GM21786 (cell line): ENCODE measurements around the gene NRARP.

Experiments used
- ATAC-seq: cut with Tn5 transposase; IDR thresholded peaks from one replicate; pipeline ENCODE4 v1.9.1; 2021; ENCODE audit not compliant: unreplicated experiment

NRARP gene

DNA sequence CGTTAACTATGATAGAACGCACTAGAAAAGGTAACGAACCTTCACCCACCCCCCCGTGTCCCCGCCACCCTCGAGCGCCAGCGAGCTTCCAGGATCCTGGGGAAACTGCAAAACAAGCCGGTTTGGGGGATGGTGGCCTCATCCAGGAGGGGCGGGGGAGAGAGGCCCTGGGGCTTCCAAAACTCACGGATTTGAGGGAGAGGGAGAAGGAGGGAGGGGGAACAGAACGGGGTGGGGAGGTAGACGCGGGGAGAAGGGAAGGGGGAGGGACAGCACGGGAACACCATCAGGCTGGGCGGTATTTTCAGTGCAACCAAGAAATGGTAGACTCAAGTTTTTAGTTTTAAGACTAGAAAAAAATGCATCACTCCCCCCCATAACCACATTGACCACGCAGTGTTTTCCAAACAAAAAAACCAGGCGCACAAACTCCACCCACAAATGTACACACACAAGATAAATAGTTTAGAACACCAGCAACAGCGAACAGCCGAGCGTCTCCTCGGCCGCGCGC, 1.4 kb downstream of the NRARP start:
- no peak for ATAC-seq

DNA sequence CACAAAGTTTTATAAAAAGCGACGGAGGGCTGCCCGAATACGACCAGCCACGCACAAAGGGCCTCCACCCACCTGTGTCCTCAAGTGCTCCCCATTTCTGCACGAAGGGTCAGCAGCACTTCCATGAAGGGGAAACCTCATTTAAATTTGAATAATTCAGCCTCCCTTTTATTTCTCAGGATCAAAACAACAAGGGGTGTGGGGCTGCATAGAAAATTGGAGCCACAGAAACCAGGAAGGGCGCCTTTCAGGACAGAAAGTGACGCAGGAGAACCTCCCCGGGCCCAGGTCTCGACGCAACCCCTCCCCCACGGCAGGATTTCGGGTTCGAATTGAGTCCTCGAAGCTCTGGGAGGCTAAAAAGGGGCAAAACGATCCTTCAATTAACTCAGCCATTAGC, 2.1 kb downstream of the NRARP start:
- no peak for ATAC-seq

DNA sequence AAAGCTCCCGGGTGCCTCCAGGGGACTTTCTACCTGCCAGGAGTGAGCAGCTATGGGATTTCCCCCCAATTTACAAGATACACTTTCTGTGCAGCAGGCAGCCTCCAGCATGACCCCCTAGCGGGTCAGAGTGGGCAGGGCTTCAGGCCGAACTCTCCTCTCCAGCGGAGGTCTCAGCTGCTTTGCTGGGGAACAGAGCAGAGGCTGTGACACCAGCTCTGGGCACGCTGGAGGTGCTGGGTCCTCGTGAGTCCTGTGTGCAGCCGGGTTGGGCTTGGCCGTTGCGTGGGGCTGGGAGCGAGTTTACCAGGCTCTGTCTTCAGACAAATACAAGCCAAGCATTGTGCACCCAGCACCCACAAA, 2.9 kb downstream of the NRARP start:
- no peak for ATAC-seq

DNA sequence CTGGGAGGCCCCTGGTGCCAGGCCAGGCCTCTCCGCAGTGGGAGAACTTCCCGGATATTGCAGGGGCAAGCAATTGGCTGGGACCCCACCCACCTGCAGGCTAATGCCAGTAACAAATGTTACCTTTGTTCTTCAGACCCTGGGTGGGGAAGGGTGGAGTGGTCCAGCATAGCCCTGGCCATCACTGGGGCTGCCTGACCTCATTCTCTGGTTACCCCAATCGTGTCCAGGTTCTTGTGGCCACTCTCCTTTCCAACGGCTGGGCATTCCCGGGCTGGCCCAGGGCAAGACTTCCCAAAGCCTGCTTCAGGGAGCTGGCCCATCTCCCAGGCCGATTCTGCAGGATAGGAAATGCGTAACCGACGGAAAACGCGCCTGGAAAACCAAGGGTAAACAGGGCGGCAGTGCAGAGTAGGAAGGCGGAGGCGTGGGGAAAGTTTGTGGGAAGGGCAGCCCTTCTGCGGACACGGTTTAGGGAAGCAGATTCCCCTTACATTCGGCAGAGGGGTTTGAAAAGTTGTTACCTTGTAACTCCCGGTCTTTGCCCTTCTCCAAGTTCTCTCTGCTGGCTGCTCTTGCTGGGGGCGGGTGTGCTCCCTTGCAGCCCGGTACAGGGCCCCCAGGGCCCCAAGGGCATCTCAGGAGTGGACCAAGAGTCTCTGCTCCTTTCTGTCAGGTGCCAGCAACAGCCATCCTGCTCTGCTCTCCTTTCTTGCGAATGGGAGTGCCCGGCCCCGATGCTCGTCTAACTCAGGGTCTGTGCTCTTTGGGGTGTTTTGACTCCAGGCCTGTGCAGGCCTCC, 3.5 kb downstream of the NRARP start:
- no peak for ATAC-seq

DNA sequence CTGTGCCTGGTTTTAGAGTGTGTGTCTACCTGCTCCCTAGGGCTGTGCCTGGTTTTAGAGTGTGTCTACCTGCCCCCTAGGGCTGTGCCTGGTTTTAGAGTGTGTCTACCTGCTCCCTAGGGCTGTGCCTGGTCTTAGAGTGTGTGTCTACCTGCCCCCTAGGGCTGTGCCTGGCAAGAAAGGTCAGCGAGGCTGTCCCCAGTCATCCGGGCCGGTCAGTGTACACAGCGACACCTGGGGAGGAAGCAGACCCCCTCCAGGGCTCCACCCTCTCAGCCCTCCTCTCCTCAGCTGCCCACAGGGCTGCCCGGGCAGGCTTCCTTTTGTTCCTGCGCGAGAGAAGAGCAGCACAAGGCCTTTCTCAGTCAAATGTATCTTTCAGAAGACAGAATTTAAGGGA, 4.1 kb downstream of the NRARP start:
- no peak for ATAC-seq

DNA sequence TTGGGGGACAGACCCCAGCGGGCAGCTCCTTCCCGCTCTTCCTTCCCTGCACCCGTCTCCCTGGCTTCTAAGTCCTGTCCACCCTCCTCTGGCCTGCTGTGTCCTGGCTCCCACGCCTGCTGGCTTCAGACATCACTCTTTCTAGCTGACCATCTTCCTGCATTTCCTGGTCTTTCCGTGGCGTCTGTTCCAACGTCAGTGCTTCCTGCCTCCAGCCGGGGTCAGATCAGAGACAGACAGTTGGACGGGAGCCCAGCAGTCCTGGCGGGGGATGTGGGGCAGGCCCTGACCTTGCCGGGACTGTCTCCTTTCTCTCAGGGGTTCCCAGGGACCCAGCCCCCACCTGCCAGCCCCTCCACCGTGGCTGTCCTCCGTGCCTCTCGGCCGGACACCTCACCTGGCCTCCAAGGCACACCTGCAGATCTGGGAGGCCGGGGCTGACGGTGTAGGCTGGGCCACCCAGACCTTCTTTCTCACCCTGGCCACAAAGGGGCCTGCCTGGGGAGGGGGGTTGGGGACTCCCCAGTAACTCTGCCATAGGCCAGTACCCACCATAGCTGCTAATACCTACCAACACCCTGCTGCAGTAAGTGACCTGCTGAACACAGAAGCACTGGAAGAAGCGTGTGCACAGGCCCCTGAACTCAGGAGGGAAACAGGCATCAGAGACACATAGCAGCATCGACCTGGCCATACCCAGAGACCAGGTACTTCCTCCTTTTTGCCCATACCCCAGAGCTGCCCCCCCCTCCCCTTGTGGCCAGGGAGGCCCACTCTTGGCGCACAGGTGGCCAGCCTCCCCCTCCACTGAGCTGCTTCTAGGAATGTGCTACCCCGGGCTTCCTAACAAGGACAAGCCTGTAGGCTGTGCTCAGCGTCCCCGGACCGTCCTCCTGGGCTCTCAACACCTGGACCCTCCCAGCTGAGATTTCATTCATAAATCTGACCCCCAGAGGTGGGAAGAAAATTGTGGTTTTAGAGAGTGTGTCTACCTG, 5.1 kb downstream of the NRARP start:
- no peak for ATAC-seq

DNA sequence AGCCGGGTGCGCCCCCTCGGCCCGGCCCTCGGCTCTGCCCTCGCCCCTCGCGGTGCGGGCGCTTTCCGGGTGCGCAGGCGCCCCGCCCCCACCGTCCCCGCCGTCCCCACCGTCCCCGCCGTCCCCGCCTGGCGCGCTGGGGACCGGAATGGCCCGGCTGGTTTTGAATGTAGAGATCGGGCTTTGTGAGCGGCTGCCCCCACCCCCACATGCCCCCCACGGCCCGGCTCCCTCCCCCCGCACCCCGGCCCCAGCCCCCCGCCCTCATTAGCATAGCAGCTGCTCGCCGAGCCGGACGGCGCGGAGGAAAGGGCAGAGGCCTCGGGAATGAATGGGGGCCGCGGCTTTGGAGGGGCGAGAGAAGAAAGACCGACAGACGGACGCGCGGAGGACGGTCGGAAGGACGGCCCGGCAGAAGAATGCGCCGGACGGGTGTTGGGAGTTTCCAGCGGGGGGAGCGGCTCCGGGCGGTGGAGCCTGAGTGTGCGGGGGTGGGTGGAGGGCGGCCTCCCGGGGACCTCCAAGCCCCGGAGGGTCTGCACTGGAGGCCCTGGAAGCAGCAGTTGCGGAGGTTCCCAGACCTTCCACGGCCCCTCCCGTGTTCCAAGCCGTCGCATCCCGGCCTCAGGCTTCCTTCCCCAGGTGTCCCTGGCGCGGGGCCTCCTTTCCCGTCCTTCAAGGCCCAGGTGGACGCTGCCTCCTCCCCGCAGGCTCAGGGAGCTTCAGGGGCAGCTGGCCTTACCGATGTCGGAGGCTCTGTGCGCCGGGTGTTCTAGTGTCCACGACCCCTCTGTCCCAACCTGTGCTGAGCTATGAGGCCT, 6.0 kb downstream of the NRARP start:
- ATAC-seq: no peak

DNA sequence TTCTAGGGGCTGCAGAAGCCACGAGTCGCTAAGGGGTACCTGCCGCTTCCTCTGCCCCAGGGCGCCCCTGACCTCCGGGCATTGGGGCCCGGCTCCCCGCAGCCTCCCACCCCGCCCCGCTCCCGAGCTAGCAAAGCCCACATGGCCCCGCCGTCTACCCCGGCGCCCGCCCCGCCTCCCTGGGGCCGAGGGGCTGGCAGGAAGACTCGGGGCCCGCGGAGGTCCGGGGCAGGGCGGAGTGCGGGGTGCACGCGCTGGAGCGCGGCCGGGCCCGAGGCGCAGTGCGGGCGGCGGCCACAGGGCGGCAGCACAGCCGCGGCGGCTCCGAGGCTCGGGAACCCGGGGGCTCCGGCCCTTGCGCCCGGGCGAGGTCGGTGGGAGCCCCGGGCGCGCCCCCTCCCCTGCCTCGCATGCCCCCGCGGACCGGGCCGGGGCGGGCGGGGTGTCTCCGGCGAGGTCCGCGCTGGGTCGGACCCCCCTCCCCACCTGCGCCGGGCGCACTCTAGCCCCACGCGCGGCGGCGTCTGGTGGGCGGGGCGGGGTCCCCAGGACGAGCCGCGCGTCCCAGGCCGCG, 6.7 kb downstream of the NRARP start:
- no peak for ATAC-seq

DNA sequence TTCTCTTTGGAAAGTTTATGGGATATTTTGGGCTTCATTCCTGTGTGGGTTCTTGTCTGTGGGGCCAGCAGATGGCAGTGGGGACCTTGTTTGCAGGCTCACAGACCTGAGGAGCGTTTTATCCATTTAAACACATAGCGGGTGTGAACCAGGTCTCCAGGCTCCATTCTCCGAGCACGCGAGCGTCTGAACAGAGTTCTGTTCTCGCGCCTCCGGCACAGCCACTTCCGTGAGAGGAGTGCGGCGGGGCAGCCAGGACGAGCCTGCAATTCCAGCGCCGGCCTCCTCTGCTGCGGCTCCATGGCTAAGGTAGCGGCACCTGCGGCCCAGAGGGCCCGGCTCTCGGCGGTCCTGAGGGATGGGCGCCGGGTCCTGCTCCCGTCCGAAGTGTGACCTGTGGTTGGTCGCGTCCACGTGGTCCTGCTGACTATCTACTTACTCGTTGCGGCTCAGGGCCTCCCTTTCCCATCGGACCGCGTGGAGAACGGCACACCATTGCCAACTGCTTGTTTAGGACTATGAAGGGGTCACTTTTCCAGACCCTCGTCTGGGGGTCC, 7.3 kb downstream of the NRARP start:
- ATAC-seq: no peak

DNA sequence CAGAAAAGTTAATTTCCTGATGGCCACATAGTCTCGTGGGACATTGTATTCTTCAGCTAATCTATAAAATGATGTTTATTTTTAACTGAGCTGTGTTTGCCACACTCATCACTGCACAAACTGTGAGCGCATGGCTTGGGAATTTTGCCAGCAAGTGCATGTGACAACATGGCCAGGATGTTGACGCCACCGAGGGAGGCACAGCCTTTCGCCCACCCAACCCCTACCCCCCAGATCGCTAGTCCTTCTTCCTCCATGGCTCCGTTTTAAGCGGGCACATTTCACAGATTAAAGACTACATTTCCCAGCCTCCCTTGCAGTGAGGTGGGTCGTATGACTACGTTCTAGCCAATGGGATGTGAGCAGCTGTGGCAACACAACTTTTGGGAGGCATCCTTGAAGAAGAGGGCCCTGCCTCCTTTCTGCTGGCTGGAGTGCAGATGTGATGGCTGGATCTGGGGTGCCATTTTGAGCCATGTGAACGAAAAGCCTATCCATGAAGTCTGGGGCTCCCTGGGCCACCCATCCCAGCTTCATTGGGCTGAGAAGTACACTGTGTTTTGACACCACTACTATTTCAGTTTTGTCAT, 7.9 kb downstream of the NRARP start:
- no peak for ATAC-seq

DNA sequence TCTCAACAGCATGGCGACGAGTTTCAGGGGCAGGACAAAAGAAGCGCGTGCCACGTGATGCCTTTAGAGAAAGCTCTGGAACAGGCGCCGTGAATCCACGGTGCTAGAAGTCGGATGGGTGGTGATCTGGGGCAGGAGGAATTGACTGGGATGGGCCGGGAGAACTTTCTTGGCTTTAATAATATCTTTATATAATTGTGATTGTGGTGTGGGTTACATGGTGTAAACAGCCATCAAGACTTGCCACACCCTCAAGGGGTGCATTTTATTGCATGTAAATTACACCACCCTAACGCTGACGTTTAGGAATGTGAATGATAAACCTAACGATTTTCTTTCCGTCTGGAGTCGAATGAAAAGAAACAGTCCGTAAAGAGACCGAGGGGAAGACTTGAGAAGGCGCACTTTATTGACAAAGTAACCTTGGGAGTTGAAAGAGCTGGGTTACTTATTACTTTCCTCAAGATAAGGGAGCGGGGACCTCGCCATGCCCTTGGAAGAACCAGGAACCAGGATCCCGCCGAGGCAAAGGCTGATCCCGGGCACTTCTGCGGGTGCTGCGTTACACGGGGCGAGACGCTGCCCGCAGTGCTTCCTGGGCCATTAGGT, 8.5 kb downstream of the NRARP start:
- no peak for ATAC-seq

DNA sequence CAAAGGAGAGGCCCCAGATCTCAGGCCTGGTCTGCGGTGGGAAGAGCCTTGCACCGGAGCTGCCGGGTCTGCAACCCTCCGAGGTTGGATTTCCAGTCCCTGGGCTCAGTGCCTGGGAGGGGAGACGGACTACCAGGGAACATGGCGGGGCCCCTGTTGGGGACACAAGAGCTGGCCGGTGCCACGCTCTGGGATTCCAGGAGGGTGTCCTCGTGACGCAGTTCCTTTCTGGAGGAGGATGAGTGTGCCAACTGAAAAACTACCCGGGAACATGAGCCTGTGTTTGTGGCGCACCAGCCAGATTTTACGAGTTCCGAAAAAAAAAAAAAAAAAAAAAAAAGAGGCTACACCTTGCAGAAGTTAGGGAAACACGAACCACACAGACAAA, 9.0 kb downstream of the NRARP start:
- ATAC-seq: no peak

DNA sequence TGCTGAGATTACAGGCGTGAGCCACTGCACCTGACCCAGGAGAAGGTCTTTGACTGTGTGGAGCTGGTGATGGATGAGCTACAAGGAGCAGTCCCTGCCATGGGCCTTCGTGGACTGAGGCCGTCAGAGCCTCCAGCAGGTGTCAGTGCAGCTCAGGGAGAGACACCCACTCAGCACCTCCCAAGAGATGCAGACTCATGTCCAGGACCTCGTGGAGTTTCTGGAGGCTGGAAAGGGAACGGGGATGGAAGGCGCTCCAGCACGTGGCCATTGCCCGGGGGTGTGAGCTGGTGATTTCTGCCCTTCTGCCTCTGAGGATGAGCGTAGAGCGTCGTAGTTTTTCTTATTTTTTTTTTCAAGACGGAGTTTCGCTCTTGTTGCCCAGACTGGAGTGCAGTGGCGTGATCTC, 15.1 kb downstream of the NRARP start:
- ATAC-seq: no peak

DNA sequence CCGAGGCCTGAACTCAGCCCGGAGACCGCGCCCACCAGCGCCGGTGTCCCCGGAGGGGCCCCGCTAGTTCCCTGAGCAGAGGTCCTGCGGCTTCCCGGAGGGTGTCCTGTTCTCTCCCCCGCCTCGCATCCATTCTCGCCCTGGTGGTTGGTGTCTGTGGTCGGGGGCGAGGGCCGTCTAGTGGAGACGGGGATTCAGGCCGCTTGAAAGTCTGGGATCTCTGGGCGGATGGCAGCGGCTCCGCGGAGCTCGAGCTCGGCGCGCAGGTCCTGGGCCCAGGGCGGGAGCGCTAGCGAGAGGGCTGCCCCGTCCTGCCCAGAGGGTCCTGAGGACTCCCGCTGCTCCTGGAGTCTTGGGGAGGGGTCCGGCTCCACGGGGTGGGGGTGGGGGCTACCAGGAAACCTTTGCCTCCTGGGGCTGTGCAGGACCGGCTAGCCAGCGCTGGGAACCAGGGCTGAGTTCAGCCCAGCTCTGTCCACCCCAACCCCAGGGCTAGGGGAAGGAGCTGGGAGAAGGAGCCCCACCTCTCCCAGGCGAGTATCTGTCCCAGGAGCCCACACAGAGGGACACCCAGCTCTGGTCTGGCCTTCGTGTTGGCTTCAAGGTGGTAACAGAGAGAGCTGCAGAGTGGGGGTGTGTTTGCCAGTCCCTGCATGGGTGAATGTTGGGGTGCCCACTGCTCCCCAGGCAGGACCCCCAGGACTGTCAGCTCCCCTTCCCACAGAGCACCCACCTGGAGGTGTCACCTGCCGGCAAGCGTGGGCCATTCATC, 20.5 kb downstream of the NRARP start:
- no peak for ATAC-seq

DNA sequence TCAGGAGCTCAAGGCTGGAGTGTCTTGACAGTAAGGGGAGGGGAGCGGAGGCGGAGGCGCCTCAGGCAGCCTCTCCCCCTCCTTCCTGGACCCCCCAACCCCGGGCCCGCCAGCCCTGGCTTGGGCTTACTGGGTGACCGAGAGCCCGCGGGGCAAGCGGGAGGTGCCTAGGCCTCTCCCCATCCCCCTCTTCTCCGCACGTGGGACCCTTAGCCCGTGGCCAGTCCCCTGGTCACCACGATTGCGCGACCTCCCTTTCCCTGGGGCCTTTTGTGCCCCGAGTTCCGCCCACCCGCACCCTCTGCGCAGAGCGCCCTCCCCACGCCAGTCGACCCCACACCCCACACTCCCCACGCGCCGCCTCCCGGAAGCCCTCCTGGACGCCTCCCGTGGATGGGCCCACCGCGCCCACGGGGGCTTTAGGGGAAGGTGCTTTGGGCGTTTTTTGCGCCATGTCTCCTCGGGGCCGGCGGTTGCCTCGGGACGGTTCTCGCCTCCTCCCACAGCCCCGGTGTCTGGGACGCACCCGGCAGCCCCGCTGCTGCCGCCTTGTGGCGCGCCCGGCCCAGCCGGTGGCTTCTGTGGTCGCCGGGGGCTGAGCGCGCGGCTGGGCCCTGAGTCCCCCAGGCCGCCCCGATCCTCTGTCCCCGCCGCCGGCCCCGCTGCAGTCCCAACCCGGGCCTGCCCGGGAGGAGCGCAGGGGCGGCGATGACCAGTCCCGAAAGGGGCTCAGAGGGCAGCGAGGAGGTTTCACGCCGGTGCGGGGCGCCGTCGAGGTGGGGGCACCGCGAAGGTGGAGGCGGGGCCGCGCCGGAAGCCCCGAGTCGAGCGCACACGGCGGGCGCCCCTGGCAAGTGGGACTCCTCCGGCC, 21.4 kb downstream of the NRARP start:
- no peak for ATAC-seq

DNA sequence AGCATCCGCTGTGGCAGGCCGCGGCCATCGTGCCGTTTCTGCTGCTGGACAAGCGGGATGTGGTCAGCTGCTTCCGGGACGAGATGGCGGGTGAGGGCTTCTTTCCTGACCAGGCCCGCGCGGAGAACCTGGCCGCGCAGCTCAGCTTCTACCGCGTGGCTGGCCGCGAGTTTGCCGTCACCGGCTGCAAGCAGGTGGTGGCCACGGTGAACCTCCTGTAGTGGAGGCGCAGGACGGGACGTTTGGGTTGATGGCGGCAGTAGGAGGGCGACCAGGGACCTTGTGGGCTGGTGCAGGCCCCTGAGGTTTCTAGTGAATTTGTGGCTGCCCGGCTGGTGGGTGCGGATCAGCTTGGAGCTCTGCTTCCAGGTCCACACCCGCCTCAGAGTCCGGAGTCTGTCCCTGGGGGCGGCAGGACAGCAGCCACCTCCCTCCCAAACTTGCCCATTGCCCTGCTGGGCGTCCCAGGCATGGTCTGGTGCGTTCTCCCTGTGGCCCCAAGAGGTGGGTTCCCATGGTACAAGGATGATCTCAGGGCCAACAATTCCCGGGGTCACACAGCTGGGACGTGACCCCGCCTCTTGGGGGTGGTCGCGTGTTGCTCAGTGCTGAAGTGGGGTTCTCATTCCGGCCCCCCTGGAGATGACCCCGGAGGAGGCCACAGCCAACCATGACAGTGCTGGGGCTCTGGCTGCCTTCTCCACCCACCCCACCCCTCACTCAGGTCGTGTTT, 22.2 kb downstream of the NRARP start:
- no peak for ATAC-seq
